K562 (cell line): ENCODE results near the gene NKG7. TPM values are rescaled to one million over a fixed set of nuclear protein-coding genes. Genes with fewer than 3 reads are reported as not detected.

Experiments used
- ATAC-seq: fragments of 200-7000 bp; cut with Tn5 transposase; 3 replicates; pipeline ENCODE4 v1.9.1; 2020; ENCODE audit warnings: moderate library complexity
- BruUV-seq: library from RNA; stranded (reverse); fragments of 400-500 nt; replicated peaks from 2 replicates; lab custom pipeline; 2021; lab: Mats Ljungman, UMichigan
- CTCF ChIA-PET: fragments of 300-600 bp; formaldehyde crosslinking; extraction: SDS; loops from one replicate; lab custom pipeline; 2021; ENCODE audit warnings: low intra/inter-chr PET ratio; lab: Yijun Ruan, JAX
- POLR2A ChIA-PET: fragments of 300-600, 350-650 bp; sonication (Branson Sonifier 250); formaldehyde crosslinking; extraction: SDS; loops from one replicate; lab custom pipeline; 2021; ENCODE audit warnings: antibody characterized with exemption, inconsistent platforms; lab: Yijun Ruan, JAX
- DNase-seq, 4 experiments: peaks; one replicate each; pipeline versions ENCODE4 v3.0.0 to v3.0.0-alpha.2; 2011 to 2018; ENCODE audit warnings: low spot score in 3 of 4, mixed read lengths in 3 of 4; ENCODE audit errors: extremely low read depth in 1 of 4
- FAIRE-seq: peaks from 2 replicates; lab custom pipeline; 2011; peaks lifted over from hg19 to GRCh38; lab: Jason Lieb, UNC
- H2AFZ ChIP-seq: 2 replicates; pipeline ENCODE4 v1.6.0; 2011; ENCODE audit warnings: low read depth, low read length, control low read depth, inconsistent platforms
- H3K27ac ChIP-seq: fragments of 200-600 bp; 3 replicates; pipeline ENCODE4 v1.8.0; 2011; ENCODE audit warnings: low read depth, mild to moderate bottlenecking, control low read depth, inconsistent platforms, low read length, moderate library complexity, mixed read lengths; ENCODE audit errors: extremely low read depth
- H3K27me3 ChIP-seq, 2 experiments: fragments of 300-600 bp in 1 of 2; 2 replicates in 1 of 2; 3 replicates in 1 of 2; pipeline versions ENCODE4 v1.6.0 to v1.8.0; 2011; ENCODE audit warnings: inconsistent platforms in 2 of 2, low read length in 2 of 2, mild to moderate bottlenecking in 1 of 2, mixed read lengths in 1 of 2, moderate library complexity in 1 of 2; ENCODE audit not compliant: control insufficient read depth in 2 of 2, insufficient read depth in 2 of 2
- H3K36me3 ChIP-seq: fragments of 300-600 bp; 3 replicates; pipeline ENCODE4 v1.8.0; 2011; ENCODE audit warnings: mild to moderate bottlenecking, low read length, inconsistent platforms; ENCODE audit not compliant: control insufficient read depth, insufficient read depth
- H3K4me1 ChIP-seq, 2 experiments: fragments of 200-600 bp in 1 of 2; replicated peaks in 1 of 2; 2 replicates in 1 of 2; 3 replicates in 1 of 2; pipeline versions ENCODE4 v1.5.1 to v1.8.0; 2011; ENCODE audit warnings: inconsistent platforms in 2 of 2, low read length in 2 of 2, mild to moderate bottlenecking in 1 of 2, mixed read lengths in 1 of 2, moderate library complexity in 1 of 2; ENCODE audit not compliant: control insufficient read depth in 2 of 2, insufficient read depth in 2 of 2
- H3K4me2 ChIP-seq: 2 replicates; pipeline ENCODE4 v1.6.1; 2011; ENCODE audit warnings: low read length, control low read depth, inconsistent platforms, mixed read lengths; ENCODE audit not compliant: insufficient read depth
- H3K4me3 ChIP-seq: fragments of 200-600 bp; sonication (generic), shearing (Covaris generic); 2 replicates; pipeline ENCODE4 v1.5.1; 2016; ENCODE audit warnings: control low read depth, inconsistent platforms
- H3K79me2 ChIP-seq: fragments of 200-600 bp; 3 replicates; pipeline ENCODE4 v1.8.0; 2011; ENCODE audit warnings: low read length, inconsistent platforms; ENCODE audit not compliant: control insufficient read depth, insufficient read depth
- H3K9ac ChIP-seq, 2 experiments: 2 replicates each; pipeline versions ENCODE4 v1.6.0 to v1.6.1; 2011; ENCODE audit warnings: low read depth in 2 of 2, low read length in 2 of 2, control low read depth in 1 of 2, inconsistent platforms in 1 of 2, mild to moderate bottlenecking in 1 of 2, mixed read lengths in 1 of 2; ENCODE audit not compliant: insufficient read depth in 1 of 2
- H3K9me1 ChIP-seq: one replicate; pipeline ENCODE4 v1.6.0; 2011; ENCODE audit warnings: inconsistent platforms, mild to moderate bottlenecking, low read length, moderate library complexity; ENCODE audit not compliant: control insufficient read depth, insufficient read depth
- H3K9me3 ChIP-seq: replicated peaks from 2 replicates; pipeline ENCODE4 v1.5.1; 2011; ENCODE audit warnings: low read depth, low read length, inconsistent platforms; ENCODE audit not compliant: control insufficient read depth, insufficient read depth
- H4K20me1 ChIP-seq: replicated peaks from 2 replicates; pipeline ENCODE4 v1.6.1; 2011; ENCODE audit warnings: low read length, inconsistent platforms, mixed read lengths; ENCODE audit not compliant: control insufficient read depth, insufficient read depth
- CREM ChIP-seq: IDR thresholded peaks from 2 replicates; pipeline ENCODE4 v1.6.1; 2014; ENCODE audit warnings: antibody characterized with exemption, low read depth
- MAX ChIP-seq: sonication (generic); formaldehyde crosslinking; IDR thresholded peaks from 2 replicates; pipeline ENCODE4 v1.9.0; 2022; ENCODE audit warnings: mild to moderate bottlenecking, missing genetic modification reagents
- MXI1 ChIP-seq: IDR thresholded peaks from 2 replicates; pipeline ENCODE4 v1.6.1; 2011; ENCODE audit warnings: low read depth, mild to moderate bottlenecking, improper control_type of control experiment, low read length
- NFIC ChIP-seq: fragments of 450-650 bp; IDR thresholded peaks from 2 replicates; pipeline ENCODE4 v1.6.1; 2017; ENCODE audit warnings: mild to moderate bottlenecking, inconsistent platforms
- POLR2G ChIP-seq: fragments of 200-400 bp; formaldehyde crosslinking; IDR thresholded peaks from 2 replicates; pipeline ENCODE4 v1.6.1; 2017; ENCODE audit warnings: low read depth, mild to moderate bottlenecking, antibody characterized with exemption, low read length, moderate library complexity
- WGBS: fragments of 100-300 bp; shearing (Covaris generic); methylation state at CpG from one replicate; pipeline ENCODE4 v1.1.6; 2016; ENCODE audit warnings: low coverage, mixed read lengths; ENCODE audit not compliant: insufficient coverage; ENCODE audit errors: missing lambda C conversion rate; 5-methylcytosine and 5-hydroxymethylcytosine counted together
- in situ Hi-C: fragments of 300-500 bp; cut with MboI; formaldehyde crosslinking; loops from 4 replicates; pipeline ENCODE4 v1.15.0; 2018; ENCODE audit warnings: inconsistent platforms, mixed read lengths
- intact Hi-C: fragments of 100-400 bp; cut with micrococcal nuclease; formaldehyde crosslinking; loops from 2 replicates; pipeline ENCODE4 v1.14.2; 2022
- polyA plus RNA-seq, 8 experiments: library from polyadenylated mRNA; depleted of rRNA in 4 of 8; stranded (reverse) in 5 of 8; unstranded in 3 of 8; fragments of >200 nt; fragmentation: Nextera tagmentation in 2 of 8; fragmentation: Illumina TruSeq in 1 of 8; extraction: Ambion mirVana in 2 of 8; extraction: Trizol in 1 of 8; gene quantifications; 2 replicates each; pipeline versions ENCODE4 v1.2.1 to v1.2.3, GENCODE V29; 2011 to 2014; ENCODE audit warnings: inconsistent platforms in 1 of 8, missing spikeins in 1 of 8
- total RNA-seq, 7 experiments: library from RNA; depleted of rRNA in 6 of 7; stranded (reverse); fragments of >200 nt in 6 of 7; fragmentation: Illumina TruSeq in 2 of 7; extraction: Trizol in 2 of 7; gene quantifications; 2 replicates each; pipeline versions ENCODE4 v1.2.1 to v1.2.3, GENCODE V29; 2011 to 2021; ENCODE audit warnings: low replicate concordance in 1 of 7

Gene NKG7
- total and polyA plus RNA-seq, 9 of the 15 experiments (the other 6 are each of a cell fraction or from before 2014, with no cell fraction given): 0.30 to 0.70 (median 0.51) TPM; not detected in 2

DNA sequence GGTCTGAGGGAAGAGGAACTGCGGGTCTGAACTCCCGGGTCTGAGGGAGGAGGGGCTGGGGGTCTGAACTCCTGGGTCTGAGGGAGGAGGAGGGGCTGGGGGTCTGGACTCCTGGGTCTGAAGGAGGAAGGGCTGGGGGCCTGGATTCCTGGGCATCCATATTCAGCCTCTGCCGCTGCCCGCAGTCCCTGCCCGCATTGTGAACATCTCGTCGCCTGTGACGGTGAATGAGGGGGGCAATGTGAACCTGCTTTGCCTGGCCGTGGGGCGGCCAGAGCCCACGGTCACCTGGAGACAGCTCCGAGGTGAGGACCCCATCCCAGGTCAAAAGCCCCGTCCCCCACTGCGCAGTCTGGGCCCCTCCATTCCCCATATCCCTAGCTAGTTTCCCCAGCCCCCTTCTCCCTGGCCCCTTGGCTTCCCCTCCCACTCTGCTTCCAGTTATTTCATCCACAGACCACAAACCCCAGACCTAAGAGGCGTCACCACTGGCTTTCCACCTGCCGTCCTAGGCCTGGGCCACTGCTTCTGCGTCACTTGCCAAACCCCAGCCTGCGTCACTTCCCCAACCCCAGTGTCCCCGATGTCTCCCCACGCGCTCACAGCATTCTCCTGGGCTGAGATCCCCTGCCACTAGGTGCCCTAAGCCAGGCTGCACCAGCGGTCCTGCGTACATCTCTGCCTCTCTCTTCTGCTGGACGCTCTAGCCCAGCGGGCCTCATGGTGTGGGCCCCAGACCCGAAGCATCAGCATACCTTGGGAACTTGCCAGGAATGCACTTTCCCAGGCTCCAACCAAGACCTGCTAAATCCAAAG is 47.1 kb downstream of the NKG7 start:
- CTCF ChIA-PET: no interaction called here
- ATAC-seq (no peak), DNase-seq (no peak), FAIRE-seq (no peak)
- no peak for TF ChIP-seq MXI1
- 0 out of 2 replicates have a peak, but pooled peaks have one; percentile 7 for TF ChIP-seq POLR2G
- TF ChIP-seq NFIC: peak; percentile 37
- peak; percentile 52; the same call in 1 of the 2 replicates for TF ChIP-seq CREM
- peak; percentile 79 for TF ChIP-seq MAX (CRISPR knock-in tag)
- intact Hi-C loops (no loop called here), in situ Hi-C loops (no loop called here)
- Histone ChIP-seq H2AFZ (no peak overlapping the region), H3K79me2 (no peaks in the 10 kb centered on the region), H3K4me2 (no peak overlapping the region), H3K4me1 (peaks cover 4 to 34% of the 10 kb centered on the region in 2 experiments; a peak in 3 of 5 replicates), H3K36me3 (no peaks in the 10 kb centered on the region), H3K27me3 (peaks cover 29 to 49% of the 10 kb centered on the region in 2 experiments), H4K20me1 (no peaks in the 10 kb centered on the region), H3K27ac (no peak overlapping the region), H3K4me3 (no peak overlapping the region), H3K9ac (no peak overlapping the region), H3K9me3 (no peaks in the 10 kb centered on the region), H3K9me1 (no peaks in the 10 kb centered on the region)
- no TSS peak for BruUV-seq
- WGBS: 24% methylated on average over 25 of the region's 26 CpGs
- POLR2A ChIA-PET: no interaction called here
